Prostate gland (tissue), 2 donors: ENCODE results near the gene SHANK1.

Source experiments
- POLR2A ChIP-seq: fragments of 450-650 bp; IDR thresholded peaks from one replicate; pipeline ENCODE4 v1.6.1; 2016; ENCODE audit warnings: antibody characterized with exemption, mild to moderate bottlenecking
- TF ChIP-seq, protein P1 (sequence below), 4 experiments: fragments of 200-600 bp in 2 of 4; fragments of 450-650 bp in 2 of 4; sonication (generic) in 2 of 4; IDR thresholded peaks; 1 replicate in 3 of 4; 2 replicates in 1 of 4; pipeline ENCODE4 v1.5.1; 2016 to 2019; ENCODE audit warnings: antibody characterized with exemption in 4 of 4, mild to moderate bottlenecking in 2 of 4, moderate library complexity in 2 of 4

DNA sequence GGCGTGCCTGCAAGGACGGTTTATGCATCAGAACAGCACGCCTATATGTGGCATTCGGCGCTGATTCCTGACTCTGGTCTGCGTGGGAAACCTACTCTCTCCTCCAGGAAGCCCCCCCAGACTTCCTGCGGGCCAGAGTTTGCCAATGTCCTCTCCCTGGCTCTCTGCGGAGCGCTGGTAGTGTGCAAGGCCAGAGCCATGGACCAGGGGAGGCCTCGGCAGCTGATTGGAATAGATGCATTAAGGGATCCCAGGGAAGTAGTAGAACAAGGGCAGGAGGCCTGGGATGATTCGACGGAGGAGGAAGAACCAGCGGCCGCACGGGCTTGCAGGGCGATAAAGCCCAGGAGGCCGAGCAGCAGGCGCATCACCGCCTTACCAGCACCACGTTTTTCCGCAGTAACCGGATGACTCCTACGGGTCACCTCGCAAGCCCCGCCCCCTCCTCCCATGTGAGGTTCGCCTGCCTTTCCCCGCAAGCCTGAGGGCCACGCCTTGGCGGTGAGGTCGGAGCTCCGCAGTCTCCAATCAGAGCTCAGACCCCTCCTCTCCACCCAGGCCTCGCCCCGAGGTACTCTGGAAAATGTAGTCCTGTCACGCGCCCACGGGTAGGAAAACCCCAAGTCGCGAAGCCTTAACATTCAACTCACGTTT lies 8.6 kb upstream of the SHANK1 start:
- TF ChIP-seq, protein P1, sequence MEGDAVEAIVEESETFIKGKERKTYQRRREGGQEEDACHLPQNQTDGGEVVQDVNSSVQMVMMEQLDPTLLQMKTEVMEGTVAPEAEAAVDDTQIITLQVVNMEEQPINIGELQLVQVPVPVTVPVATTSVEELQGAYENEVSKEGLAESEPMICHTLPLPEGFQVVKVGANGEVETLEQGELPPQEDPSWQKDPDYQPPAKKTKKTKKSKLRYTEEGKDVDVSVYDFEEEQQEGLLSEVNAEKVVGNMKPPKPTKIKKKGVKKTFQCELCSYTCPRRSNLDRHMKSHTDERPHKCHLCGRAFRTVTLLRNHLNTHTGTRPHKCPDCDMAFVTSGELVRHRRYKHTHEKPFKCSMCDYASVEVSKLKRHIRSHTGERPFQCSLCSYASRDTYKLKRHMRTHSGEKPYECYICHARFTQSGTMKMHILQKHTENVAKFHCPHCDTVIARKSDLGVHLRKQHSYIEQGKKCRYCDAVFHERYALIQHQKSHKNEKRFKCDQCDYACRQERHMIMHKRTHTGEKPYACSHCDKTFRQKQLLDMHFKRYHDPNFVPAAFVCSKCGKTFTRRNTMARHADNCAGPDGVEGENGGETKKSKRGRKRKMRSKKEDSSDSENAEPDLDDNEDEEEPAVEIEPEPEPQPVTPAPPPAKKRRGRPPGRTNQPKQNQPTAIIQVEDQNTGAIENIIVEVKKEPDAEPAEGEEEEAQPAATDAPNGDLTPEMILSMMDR (IDR thresholded peaks at IDR 0.05), result no peak
- no peak for TF ChIP-seq POLR2A
